H9 (cell line): ENCODE measurements around the gene FAM222B. TPM values are rescaled to one million over a fixed set of nuclear protein-coding genes. Genes with fewer than 3 reads are reported as not detected.

ENCODE experiments used
- DNase-seq: peaks from one replicate; pipeline ENCODE4 v3.0.0-alpha.2; 2017
- H2AFZ ChIP-seq: one replicate; pipeline ENCODE4 v1.6.1; 2013; ENCODE audit warnings: mild to moderate bottlenecking, low read length, control low read depth, moderate library complexity
- H2AK5ac ChIP-seq: 2 replicates; pipeline ENCODE4 v1.6.1; 2013; ENCODE audit warnings: low read length, control low read depth, mixed read lengths; ENCODE audit not compliant: insufficient read length
- H2BK120ac ChIP-seq: one replicate; pipeline ENCODE4 v1.6.1; 2013; ENCODE audit warnings: low read depth, mild to moderate bottlenecking, low read length, control low read depth, inconsistent platforms; ENCODE audit not compliant: poor library complexity, severe bottlenecking
- H2BK12ac ChIP-seq: 2 replicates; pipeline ENCODE4 v1.6.1; 2013; ENCODE audit warnings: low read length, control low read depth, mixed read lengths, low read depth; ENCODE audit not compliant: insufficient read length
- H2BK15ac ChIP-seq: 2 replicates; pipeline ENCODE4 v1.6.1; 2013; ENCODE audit warnings: low read depth, low read length, control low read depth
- H2BK20ac ChIP-seq: one replicate; pipeline ENCODE4 v1.6.1; 2013; ENCODE audit warnings: low read depth, mild to moderate bottlenecking, low read length, control low read depth, inconsistent platforms; ENCODE audit not compliant: poor library complexity, severe bottlenecking
- H2BK5ac ChIP-seq: 2 replicates; pipeline ENCODE4 v1.6.1; 2013; ENCODE audit warnings: low read length, control low read depth, mixed read lengths; ENCODE audit not compliant: insufficient read length
- H3K14ac ChIP-seq: 2 replicates; pipeline ENCODE4 v1.6.1; 2013; ENCODE audit warnings: low read length, control low read depth; ENCODE audit not compliant: insufficient read depth
- H3K18ac ChIP-seq: 2 replicates; pipeline ENCODE4 v1.6.1; 2013; ENCODE audit warnings: low read depth, mild to moderate bottlenecking, mixed read lengths, low read length, control low read depth; ENCODE audit not compliant: insufficient read length
- H3K23ac ChIP-seq: 2 replicates; pipeline ENCODE4 v1.6.1; 2013; ENCODE audit warnings: low read length, control low read depth, mixed read lengths, low read depth; ENCODE audit not compliant: insufficient read length
- H3K23me2 ChIP-seq: 2 replicates; pipeline ENCODE4 v1.6.1; 2013; ENCODE audit warnings: low read depth, mild to moderate bottlenecking, mixed read lengths, low read length, control low read depth; ENCODE audit not compliant: insufficient read length, poor library complexity, severe bottlenecking
- H3K27ac ChIP-seq: 2 replicates; pipeline ENCODE4 v1.5.1; 2013; ENCODE audit warnings: low read length, control low read depth, mixed read lengths, low read depth; ENCODE audit not compliant: insufficient read length
- H3K27me3 ChIP-seq: 2 replicates; pipeline ENCODE4 v1.6.1; 2013; ENCODE audit warnings: low read length, control low read depth, inconsistent platforms; ENCODE audit not compliant: insufficient read depth
- H3K4ac ChIP-seq: 2 replicates; pipeline ENCODE4 v1.6.1; 2013; ENCODE audit warnings: low read depth, mild to moderate bottlenecking, control low read depth, inconsistent platforms, low read length, moderate library complexity
- H3K4me1 ChIP-seq: 2 replicates; pipeline ENCODE4 v1.6.1; 2013; ENCODE audit warnings: low read length, control low read depth, inconsistent platforms; ENCODE audit not compliant: insufficient read depth
- H3K4me2 ChIP-seq: 2 replicates; pipeline ENCODE4 v1.6.1; 2013; ENCODE audit warnings: low read length, control low read depth, mixed read lengths; ENCODE audit not compliant: insufficient read length, insufficient read depth
- H3K56ac ChIP-seq: 2 replicates; pipeline ENCODE4 v1.6.1; 2013; ENCODE audit warnings: low read depth, mild to moderate bottlenecking, mixed read lengths, low read length, control low read depth; ENCODE audit not compliant: insufficient read length
- H3K79me1 ChIP-seq: 2 replicates; pipeline ENCODE4 v1.6.1; 2013; ENCODE audit warnings: low read depth, mild to moderate bottlenecking, moderate library complexity, low read length, control low read depth, inconsistent platforms; ENCODE audit not compliant: insufficient read depth, poor library complexity, severe bottlenecking
- H3K79me2 ChIP-seq: 2 replicates; pipeline ENCODE4 v1.6.1; 2013; ENCODE audit warnings: low read length, control low read depth, inconsistent platforms; ENCODE audit not compliant: insufficient read depth
- H3K9ac ChIP-seq: 2 replicates; pipeline ENCODE4 v1.6.1; 2013; ENCODE audit warnings: low read length, control low read depth, mixed read lengths; ENCODE audit not compliant: insufficient read length; ENCODE audit errors: extremely low read depth
- H3K9me3 ChIP-seq: one replicate; pipeline ENCODE4 v1.6.1; 2013; ENCODE audit warnings: low read depth, low read length, inconsistent platforms; ENCODE audit not compliant: control insufficient read depth
- H3T11ph ChIP-seq: one replicate; pipeline ENCODE4 v1.6.1; 2013; ENCODE audit warnings: mild to moderate bottlenecking, low read length, control low read depth, inconsistent platforms
- H4K20me1 ChIP-seq: one replicate; pipeline ENCODE4 v1.6.1; 2013; ENCODE audit not compliant: control insufficient read depth, insufficient read length, insufficient read depth
- H4K5ac ChIP-seq: 2 replicates; pipeline ENCODE4 v1.6.1; 2013; ENCODE audit warnings: low read depth, mild to moderate bottlenecking, mixed read lengths, low read length, control low read depth; ENCODE audit not compliant: insufficient read length
- H4K8ac ChIP-seq: replicated peaks from 2 replicates; pipeline ENCODE4 v1.6.1; 2013; ENCODE audit warnings: low read length, control low read depth, mixed read lengths, low read depth; ENCODE audit not compliant: insufficient read length
- H4K91ac ChIP-seq: 2 replicates; pipeline ENCODE4 v1.6.1; 2013; ENCODE audit warnings: low read depth, mild to moderate bottlenecking, moderate library complexity, mixed read lengths, low read length, control low read depth; ENCODE audit not compliant: insufficient read length
- H3K27ac Mint-ChIP-seq, 3 experiments: 2 replicates in 2 of 3; 3 replicates in 1 of 3; pipeline ENCODE4 v1.8.0; 2020 to 2021; ENCODE audit warnings: mixed read lengths in 3 of 3, mild to moderate bottlenecking in 1 of 3, moderate library complexity in 1 of 3
- H3K27me3 Mint-ChIP-seq: 2 replicates; pipeline ENCODE4 v1.8.0; 2021; ENCODE audit warnings: low read depth, mild to moderate bottlenecking, moderate library complexity, mixed read lengths
- H3K36me3 Mint-ChIP-seq, 3 experiments: 2 replicates in 2 of 3; 3 replicates in 1 of 3; pipeline ENCODE4 v1.8.0; 2020 to 2021; ENCODE audit warnings: low read depth in 3 of 3, mixed read lengths in 3 of 3; ENCODE audit not compliant: insufficient read depth in 1 of 3
- H3K4me1 Mint-ChIP-seq, 2 experiments: 2 replicates each; pipeline ENCODE4 v1.8.0; 2020; ENCODE audit warnings: mixed read lengths in 2 of 2
- H3K4me3 Mint-ChIP-seq, 2 experiments: 2 replicates in 1 of 2; 3 replicates in 1 of 2; pipeline ENCODE4 v1.8.0; 2020 to 2021; ENCODE audit warnings: mild to moderate bottlenecking in 2 of 2, mixed read lengths in 2 of 2, moderate library complexity in 1 of 2
- H3K9me3 Mint-ChIP-seq, 2 experiments: 2 replicates in 1 of 2; 3 replicates in 1 of 2; pipeline ENCODE4 v1.8.0; 2020; ENCODE audit warnings: mild to moderate bottlenecking in 2 of 2, mixed read lengths in 2 of 2, moderate library complexity in 1 of 2
- WGBS: extraction: QIAGEN DNeasy Blood & Tissue Kit; methylation state at CpG from one replicate; pipeline ENCODE4 v1.1.7; 2013; ENCODE audit warnings: missing lambda C conversion rate, low lambda C conversion rate, mixed read lengths; ENCODE audit not compliant: insufficient read length; ENCODE audit errors: extremely low coverage; 5-methylcytosine and 5-hydroxymethylcytosine counted together
- total RNA-seq: library from RNA; stranded (reverse); gene quantifications from 2 replicates; pipeline ENCODE4 v1.2.1, GENCODE V29; 2021
- TF ChIP-seq, protein P1 (sequence below): fragments of 200-600 bp; sonication (generic); conservative IDR thresholded peaks from 3 replicates; pipeline ENCODE4 v1.8.0; 2021; ENCODE audit warnings: antibody characterized with exemption, mild to moderate bottlenecking

FAM222B gene
- total RNA-seq, 1 experiment from 2014 or later = 76.1 TPM

DNA sequence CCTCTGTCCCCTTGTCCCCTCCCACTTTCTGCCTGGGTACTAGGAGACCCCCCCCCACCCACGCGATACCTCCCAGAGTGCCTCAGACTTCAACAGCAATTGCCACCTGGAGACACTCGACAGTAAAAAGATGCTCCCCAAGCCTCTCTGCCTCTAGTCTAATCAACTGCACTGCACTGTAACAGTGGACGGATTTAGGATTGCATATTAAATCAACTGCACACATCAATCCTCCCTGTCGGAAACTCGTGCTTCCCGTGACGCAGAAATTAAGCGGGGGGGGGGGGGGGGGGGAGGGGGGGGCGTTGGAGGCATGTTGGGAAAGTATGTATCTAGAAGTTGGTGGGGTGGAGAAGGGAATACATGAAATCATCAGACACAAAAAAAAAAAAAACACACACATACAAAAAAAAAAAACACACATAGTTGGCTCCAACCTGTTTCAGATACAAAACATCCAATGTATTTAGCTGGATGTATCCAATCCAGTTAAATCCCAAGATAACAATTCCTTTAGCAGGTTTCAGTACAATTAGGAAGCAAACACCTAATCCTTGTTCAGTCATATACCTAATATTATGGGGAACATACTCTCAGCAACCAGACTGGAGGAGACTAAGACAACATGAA is 29.7 kb downstream of the FAM222B start:
- H3K27ac ChIP-seq = peak overlapping the region; percentile 80
- WGBS = no CpG with 5 or more reads among the region's 10 CpGs
- no peak overlapping the region for H2AFZ ChIP-seq
- TF ChIP-seq, protein P1, sequence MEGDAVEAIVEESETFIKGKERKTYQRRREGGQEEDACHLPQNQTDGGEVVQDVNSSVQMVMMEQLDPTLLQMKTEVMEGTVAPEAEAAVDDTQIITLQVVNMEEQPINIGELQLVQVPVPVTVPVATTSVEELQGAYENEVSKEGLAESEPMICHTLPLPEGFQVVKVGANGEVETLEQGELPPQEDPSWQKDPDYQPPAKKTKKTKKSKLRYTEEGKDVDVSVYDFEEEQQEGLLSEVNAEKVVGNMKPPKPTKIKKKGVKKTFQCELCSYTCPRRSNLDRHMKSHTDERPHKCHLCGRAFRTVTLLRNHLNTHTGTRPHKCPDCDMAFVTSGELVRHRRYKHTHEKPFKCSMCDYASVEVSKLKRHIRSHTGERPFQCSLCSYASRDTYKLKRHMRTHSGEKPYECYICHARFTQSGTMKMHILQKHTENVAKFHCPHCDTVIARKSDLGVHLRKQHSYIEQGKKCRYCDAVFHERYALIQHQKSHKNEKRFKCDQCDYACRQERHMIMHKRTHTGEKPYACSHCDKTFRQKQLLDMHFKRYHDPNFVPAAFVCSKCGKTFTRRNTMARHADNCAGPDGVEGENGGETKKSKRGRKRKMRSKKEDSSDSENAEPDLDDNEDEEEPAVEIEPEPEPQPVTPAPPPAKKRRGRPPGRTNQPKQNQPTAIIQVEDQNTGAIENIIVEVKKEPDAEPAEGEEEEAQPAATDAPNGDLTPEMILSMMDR = no peak
- no peaks in the 10 kb centered on the region for H3K9me3 ChIP-seq
- peak overlapping the region; percentile 70 to 94 for H3K4me3 Mint-ChIP-seq
- peaks cover 16% of the 10 kb centered on the region; the same call in 1 of the 2 replicates for H3K79me2 ChIP-seq
- no peaks in the 10 kb centered on the region for H3K27me3 Mint-ChIP-seq
- peak overlapping the region; percentile 38 for H3K4me2 ChIP-seq
- no peak overlapping the region for H4K91ac ChIP-seq
- peak overlapping the region; percentile 53 for H3K14ac ChIP-seq
- no peaks in the 10 kb centered on the region for H3K27me3 ChIP-seq
- peaks cover 7% of the 10 kb centered on the region for H3K23me2 ChIP-seq
- H3K4me1 Mint-ChIP-seq = peaks cover 31 to 35% of the 10 kb centered on the region in 2 experiments
- no peaks in the 10 kb centered on the region for H3K36me3 Mint-ChIP-seq
- H2BK20ac ChIP-seq = no peak overlapping the region
- H2BK5ac ChIP-seq = no peak overlapping the region
- H2BK12ac ChIP-seq = peak overlapping the region; percentile 26
- peak overlapping the region; percentile 44 for H4K5ac ChIP-seq
- H3K4ac ChIP-seq = no peak overlapping the region; the same call in 1 of the 2 replicates
- H3K9ac ChIP-seq = peak overlapping the region; percentile 75
- peaks cover 3% of the 10 kb centered on the region for H3K79me1 ChIP-seq
- H2BK120ac ChIP-seq = no peak overlapping the region
- DNase-seq = no peak
- no peak overlapping the region for H3K23ac ChIP-seq
- H3K27ac Mint-ChIP-seq = peak overlapping the region; percentile 94 to 99 (median 96)
- H4K20me1 ChIP-seq = no peaks in the 10 kb centered on the region
- H3K9me3 Mint-ChIP-seq = no peaks in the 10 kb centered on the region
- H3K56ac ChIP-seq = no peak overlapping the region
- H4K8ac ChIP-seq = no peak overlapping the region
- no peak overlapping the region for H2BK15ac ChIP-seq
- peak overlapping the region; percentile 73 for H3K18ac ChIP-seq
- no peak overlapping the region for H3T11ph ChIP-seq
- H2AK5ac ChIP-seq = no peak overlapping the region
- H3K4me1 ChIP-seq = peaks cover 4% of the 10 kb centered on the region; the same call in 1 of the 2 replicates
